GM19240 (cell line): ENCODE results near the gene CAMK1G.

Source experiments
- DNase-seq: peaks from one replicate; pipeline ENCODE4 v3.0.0; 2011; ENCODE audit warnings: low spot score; ENCODE audit not compliant: insufficient read length

CAMK1G gene

GRCh38 chr1:209565759-209566678 lies 17.5 kb upstream of the CAMK1G start:
- DNase-seq: peak; percentile 48

- DNase-seq: no peak
These were observed 15.8 kb upstream of the CAMK1G start for GRCh38 chr1:209567698-209568175.

GRCh38 chr1:209569455-209570207 lies 13.9 kb upstream of the CAMK1G start:
- peak; percentile 34 for DNase-seq

- no peak for DNase-seq
These were observed 12.8 kb upstream of the CAMK1G start for GRCh38 chr1:209570743-209571142.

GRCh38 chr1:209576392-209577197 lies 6.9 kb upstream of the CAMK1G start:
- peak; percentile 75 for DNase-seq

- DNase-seq: no peak
These were observed 6.2 kb upstream of the CAMK1G start for GRCh38 chr1:209577346-209577745.

GRCh38 chr1:209580577-209580976 lies 2.9 kb upstream of the CAMK1G start:
- no peak for DNase-seq

GRCh38 chr1:209584231-209584672 lies 738 bp downstream of the CAMK1G start:
- no peak for DNase-seq

- no peak for DNase-seq
These were observed 1.7 kb downstream of the CAMK1G start for GRCh38 chr1:209585197-209585596.

GRCh38 chr1:209585672-209586071 lies 2.2 kb downstream of the CAMK1G start:
- no peak for DNase-seq

- no peak for DNase-seq
These were observed 2.8 kb downstream of the CAMK1G start for GRCh38 chr1:209586221-209586740.

GRCh38 chr1:209587789-209588188 lies 4.3 kb downstream of the CAMK1G start:
- DNase-seq: no peak

- no peak for DNase-seq
These were observed 5.9 kb downstream of the CAMK1G start for GRCh38 chr1:209589440-209589839.

GRCh38 chr1:209589863-209590262 lies 6.3 kb downstream of the CAMK1G start:
- DNase-seq: no peak

- no peak for DNase-seq
These were observed 6.9 kb downstream of the CAMK1G start for GRCh38 chr1:209590405-209590804.

GRCh38 chr1:209593747-209594146 lies 10.2 kb downstream of the CAMK1G start:
- DNase-seq: no peak

GRCh38 chr1:209594440-209594839 lies 10.9 kb downstream of the CAMK1G start:
- DNase-seq: no peak

GRCh38 chr1:209595028-209595427 lies 11.5 kb downstream of the CAMK1G start:
- DNase-seq: no peak

GRCh38 chr1:209595599-209596285 lies 12.2 kb downstream of the CAMK1G start:
- no peak for DNase-seq

- DNase-seq: no peak
These were observed 14.0 kb downstream of the CAMK1G start for GRCh38 chr1:209597499-209597898.

- DNase-seq: no peak
These were observed 14.7 kb downstream of the CAMK1G start for GRCh38 chr1:209598227-209598626.
